PFSK-1 (cell line): ENCODE measurements around the gene ADAMTS10.

Experiments
- FOXP2 ChIP-seq: optimal IDR thresholded peaks from 2 replicates; pipeline ENCODE3; 2011; ENCODE audit warnings: borderline replicate concordance, control low read depth, inconsistent platforms; ENCODE audit not compliant: insufficient read depth; ENCODE audit errors: extremely low read length, extremely low read depth
- POLR2AphosphoS5 ChIP-seq: IDR thresholded peaks from 2 replicates; pipeline ENCODE4 v1.6.1; 2012; ENCODE audit warnings: low read depth, mild to moderate bottlenecking, control low read depth, low read length, moderate library complexity
- SIN3A ChIP-seq: IDR thresholded peaks from 2 replicates; pipeline ENCODE4 v1.6.1; 2012; ENCODE audit warnings: mild to moderate bottlenecking, low read length, moderate library complexity, borderline replicate concordance; ENCODE audit not compliant: insufficient read depth
- TAF1 ChIP-seq: IDR thresholded peaks from 2 replicates; pipeline ENCODE4 v1.6.1; 2012; ENCODE audit warnings: low read length, control low read depth, borderline replicate concordance; ENCODE audit not compliant: insufficient read depth
- TF ChIP-seq, protein P1 (sequence below), 2 experiments: IDR thresholded peaks; 2 replicates each; pipeline versions ENCODE4 v1.6.1 to v1.8.0; 2011 to 2012; ENCODE audit warnings: low read depth in 2 of 2, low read length in 2 of 2, control low read depth in 1 of 2, inconsistent platforms in 1 of 2, mild to moderate bottlenecking in 1 of 2, moderate library complexity in 1 of 2; ENCODE audit not compliant: insufficient read depth in 1 of 2

Gene ADAMTS10

DNA sequence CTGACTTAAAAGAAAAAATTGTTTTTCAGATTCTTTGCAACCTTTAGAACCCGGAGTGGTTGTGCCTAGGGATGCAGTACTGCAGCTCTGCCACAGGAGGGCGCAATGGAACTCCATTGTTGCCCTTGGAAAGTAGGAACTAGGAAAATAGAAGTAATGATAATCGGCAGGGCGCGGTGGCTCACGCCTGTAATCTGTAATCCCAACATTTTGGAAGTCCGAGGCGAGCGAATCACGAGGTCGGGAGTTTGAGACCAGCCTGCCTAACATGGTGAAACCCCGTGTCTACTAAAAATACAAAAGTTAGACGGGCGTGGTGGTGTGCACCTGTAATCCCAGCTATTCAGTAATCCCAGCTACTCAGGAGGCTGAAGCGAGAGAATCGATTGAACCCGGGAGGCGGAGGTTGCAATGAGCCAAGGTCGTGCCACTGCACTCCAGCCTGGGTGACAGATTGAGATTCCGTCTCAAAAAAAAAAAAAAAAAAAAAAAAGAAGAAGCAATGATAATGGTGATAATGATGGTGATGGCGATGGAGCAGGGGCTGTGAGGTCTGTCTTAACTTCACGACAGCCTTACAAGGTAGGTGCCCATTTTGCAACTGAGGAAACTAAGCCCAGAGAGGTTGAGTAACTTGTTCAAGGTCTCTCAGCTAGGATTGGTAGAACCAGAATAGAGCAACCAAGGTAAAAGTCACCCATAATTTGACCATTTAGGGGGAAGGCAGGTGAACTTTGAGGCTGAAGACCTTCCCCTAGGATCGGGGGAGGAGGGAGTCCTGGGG, 5.5 kb upstream of the ADAMTS10 start:
- TF ChIP-seq POLR2AphosphoS5 (no peak), FOXP2 (no peak), SIN3A (no peak), TAF1 (no peak)
- TF ChIP-seq, protein P1, sequence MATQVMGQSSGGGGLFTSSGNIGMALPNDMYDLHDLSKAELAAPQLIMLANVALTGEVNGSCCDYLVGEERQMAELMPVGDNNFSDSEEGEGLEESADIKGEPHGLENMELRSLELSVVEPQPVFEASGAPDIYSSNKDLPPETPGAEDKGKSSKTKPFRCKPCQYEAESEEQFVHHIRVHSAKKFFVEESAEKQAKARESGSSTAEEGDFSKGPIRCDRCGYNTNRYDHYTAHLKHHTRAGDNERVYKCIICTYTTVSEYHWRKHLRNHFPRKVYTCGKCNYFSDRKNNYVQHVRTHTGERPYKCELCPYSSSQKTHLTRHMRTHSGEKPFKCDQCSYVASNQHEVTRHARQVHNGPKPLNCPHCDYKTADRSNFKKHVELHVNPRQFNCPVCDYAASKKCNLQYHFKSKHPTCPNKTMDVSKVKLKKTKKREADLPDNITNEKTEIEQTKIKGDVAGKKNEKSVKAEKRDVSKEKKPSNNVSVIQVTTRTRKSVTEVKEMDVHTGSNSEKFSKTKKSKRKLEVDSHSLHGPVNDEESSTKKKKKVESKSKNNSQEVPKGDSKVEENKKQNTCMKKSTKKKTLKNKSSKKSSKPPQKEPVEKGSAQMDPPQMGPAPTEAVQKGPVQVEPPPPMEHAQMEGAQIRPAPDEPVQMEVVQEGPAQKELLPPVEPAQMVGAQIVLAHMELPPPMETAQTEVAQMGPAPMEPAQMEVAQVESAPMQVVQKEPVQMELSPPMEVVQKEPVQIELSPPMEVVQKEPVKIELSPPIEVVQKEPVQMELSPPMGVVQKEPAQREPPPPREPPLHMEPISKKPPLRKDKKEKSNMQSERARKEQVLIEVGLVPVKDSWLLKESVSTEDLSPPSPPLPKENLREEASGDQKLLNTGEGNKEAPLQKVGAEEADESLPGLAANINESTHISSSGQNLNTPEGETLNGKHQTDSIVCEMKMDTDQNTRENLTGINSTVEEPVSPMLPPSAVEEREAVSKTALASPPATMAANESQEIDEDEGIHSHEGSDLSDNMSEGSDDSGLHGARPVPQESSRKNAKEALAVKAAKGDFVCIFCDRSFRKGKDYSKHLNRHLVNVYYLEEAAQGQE (IDR thresholded peaks at IDR 0.05; ENCODE audit: insufficient read depth in 1 of 2, low read depth in 2 of 2, low read length in 2 of 2), result no peak

DNA sequence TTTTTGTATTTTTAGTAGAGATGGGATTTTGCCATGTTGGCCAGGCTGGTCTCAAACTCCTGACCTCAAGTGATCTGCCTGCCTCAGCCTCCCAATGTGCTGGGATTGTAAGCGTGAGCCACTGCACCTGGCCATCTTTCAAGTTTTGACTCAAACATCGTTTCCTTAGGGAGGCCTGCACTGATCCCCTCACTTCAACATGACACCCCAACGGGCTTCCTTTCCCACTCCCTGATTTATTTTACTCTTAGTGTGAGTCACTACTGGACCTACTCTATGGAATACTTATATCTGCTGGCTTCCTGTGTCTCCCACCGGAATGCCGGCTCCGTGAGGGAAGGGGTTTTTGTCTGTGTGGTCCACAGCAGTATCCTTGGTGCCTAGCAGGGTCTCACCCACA, 4.5 kb upstream of the ADAMTS10 start:
- TF ChIP-seq, protein P1 (IDR thresholded peaks at IDR 0.05; ENCODE audit: insufficient read depth in 1 of 2, low read depth in 2 of 2, low read length in 2 of 2), result no peak
- no peak for TF ChIP-seq SIN3A
- TF ChIP-seq FOXP2, result no peak

DNA sequence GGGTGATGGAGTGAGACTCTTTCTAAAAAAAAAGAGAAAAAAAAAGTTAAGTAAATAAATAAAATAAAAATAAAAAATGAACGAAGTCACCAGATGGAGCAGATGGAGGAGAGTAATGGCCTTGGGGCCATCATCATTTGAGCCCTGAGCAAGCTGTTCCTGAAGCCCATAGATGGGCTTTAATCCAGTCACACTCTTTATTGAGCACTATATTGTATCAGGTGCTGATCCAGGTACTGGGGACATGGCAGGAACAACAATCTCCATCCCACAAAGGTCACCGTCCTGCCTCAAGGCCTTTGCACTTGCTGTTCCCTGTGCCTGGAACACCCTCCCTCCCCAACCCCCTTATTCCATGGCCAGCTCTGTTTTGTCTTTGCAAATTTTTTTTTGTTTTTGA, 3.9 kb upstream of the ADAMTS10 start:
- TF ChIP-seq POLR2AphosphoS5 (no peak), TAF1 (no peak), FOXP2 (no peak), SIN3A (no peak)
- TF ChIP-seq, protein P1 (IDR thresholded peaks at IDR 0.05; ENCODE audit: insufficient read depth in 1 of 2, low read depth in 2 of 2, low read length in 2 of 2), result no peak

DNA sequence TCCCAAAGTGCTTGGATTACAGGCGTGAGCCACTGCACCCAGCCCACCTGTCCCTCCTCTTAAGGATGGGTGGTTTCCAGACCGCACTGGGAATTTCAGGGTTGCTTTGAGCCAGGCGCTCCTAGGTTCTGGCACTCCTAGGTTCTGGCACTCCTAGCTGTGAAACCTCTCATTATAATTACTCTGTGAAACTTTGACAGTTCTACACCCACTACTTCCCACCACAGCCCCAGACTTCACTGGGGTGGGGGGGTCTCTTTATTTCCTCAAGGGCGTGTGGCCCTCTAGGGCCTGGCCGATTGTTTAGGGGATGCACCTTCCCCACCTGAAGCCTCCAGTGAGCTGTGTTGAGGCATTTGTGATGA, 2.3 kb upstream of the ADAMTS10 start:
- TF ChIP-seq FOXP2 (no peak), POLR2AphosphoS5 (no peak), SIN3A (no peak), TAF1 (no peak)
- TF ChIP-seq, protein P1 (IDR thresholded peaks at IDR 0.05; ENCODE audit: insufficient read depth in 1 of 2, low read depth in 2 of 2, low read length in 2 of 2), result no peak
